WTC11 (cell line): Measurements from ENCODE around the gene GHRHR. TPM values are rescaled to one million over a fixed set of nuclear protein-coding genes. Genes with fewer than 3 reads are reported as not detected.

Experiments
- ATAC-seq: fragments of 200-7000 bp; cut with Tn5 transposase; 2 replicates; pipeline ENCODE4 v1.10.0; 2021; ENCODE audit warnings: mild to moderate bottlenecking, moderate library complexity
- CTCF ChIA-PET: fragments of 300-600 bp; sonication (Branson Sonifier 250); formaldehyde crosslinking; loops from one replicate; lab custom pipeline; 2021; ENCODE audit warnings: antibody characterized with exemption; lab: Charles Lee
- POLR2A ChIA-PET: fragments of 350-600 bp; sonication (Branson Sonifier 250); formaldehyde crosslinking; loops from one replicate; lab custom pipeline; 2021; ENCODE audit warnings: antibody characterized with exemption; lab: Charles Lee
- DNase-seq: peaks from one replicate; pipeline ENCODE4 v3.0.0; 2021; ENCODE audit warnings: low spot score
- H3K27ac Mint-ChIP-seq: 2 replicates; pipeline ENCODE4 v1.8.0; 2021; ENCODE audit warnings: mixed read lengths
- H3K27me3 Mint-ChIP-seq: 2 replicates; pipeline ENCODE4 v1.8.0; 2021; ENCODE audit warnings: low read depth, mild to moderate bottlenecking, moderate library complexity, mixed read lengths
- H3K36me3 Mint-ChIP-seq: 2 replicates; pipeline ENCODE4 v1.8.0; 2021; ENCODE audit warnings: mixed read lengths
- H3K4me1 Mint-ChIP-seq: 2 replicates; pipeline ENCODE4 v1.8.0; 2022; ENCODE audit warnings: mixed read lengths
- H3K4me3 Mint-ChIP-seq: 2 replicates; pipeline ENCODE4 v1.8.0; 2021; ENCODE audit warnings: mild to moderate bottlenecking, moderate library complexity, mixed read lengths
- H3K9me3 Mint-ChIP-seq: 2 replicates; pipeline ENCODE4 v1.8.0; 2021; ENCODE audit warnings: mixed read lengths
- AR ChIP-seq: fragments of 250-450 bp; sonication (Bioruptor Pico); IDR thresholded peaks from 2 replicates; pipeline ENCODE4 v1.9.0; 2021; ENCODE audit warnings: mild to moderate bottlenecking
- ATF1 ChIP-seq: sonication (generic); formaldehyde crosslinking; IDR thresholded peaks from 2 replicates; pipeline ENCODE4 v1.8.1; 2023; ENCODE audit warnings: mild to moderate bottlenecking, moderate library complexity, missing genetic modification reagents
- ATF3 ChIP-seq: sonication (generic); formaldehyde crosslinking; conservative IDR thresholded peaks from 2 replicates; pipeline ENCODE4 v1.8.1; 2022; ENCODE audit warnings: mild to moderate bottlenecking, missing genetic modification reagents
- E2F5 ChIP-seq: sonication (generic); formaldehyde crosslinking; IDR thresholded peaks from 2 replicates; pipeline ENCODE4 v1.8.1; 2022; ENCODE audit warnings: mild to moderate bottlenecking, moderate library complexity, missing genetic modification reagents
- EMX1 ChIP-seq: fragments of 250-450 bp; sonication (Bioruptor Pico); IDR thresholded peaks from 2 replicates; pipeline ENCODE4 v1.8.0; 2021; ENCODE audit warnings: mild to moderate bottlenecking
- FOXJ3 ChIP-seq: sonication (generic); formaldehyde crosslinking; IDR thresholded peaks from 2 replicates; pipeline ENCODE4 v1.9.0; 2021; ENCODE audit warnings: missing genetic modification reagents, mild to moderate bottlenecking, borderline replicate concordance
- MAX ChIP-seq: sonication (generic); formaldehyde crosslinking; IDR thresholded peaks from 2 replicates; pipeline ENCODE4 v1.8.0; 2022; ENCODE audit warnings: mild to moderate bottlenecking, missing genetic modification reagents
- OVOL2 ChIP-seq: fragments of 250-450 bp; sonication (Bioruptor Pico); IDR thresholded peaks from 2 replicates; pipeline ENCODE4 v1.9.0; 2021; ENCODE audit warnings: mild to moderate bottlenecking, borderline replicate concordance
- RORB ChIP-seq: fragments of 250-450 bp; sonication (Bioruptor Pico); IDR thresholded peaks from 2 replicates; pipeline ENCODE4 v1.9.0; 2021; ENCODE audit warnings: mild to moderate bottlenecking
- SMAD3 ChIP-seq: sonication (generic); formaldehyde crosslinking; IDR thresholded peaks from 2 replicates; pipeline ENCODE4 v1.8.0; 2022; ENCODE audit warnings: missing genetic modification reagents, mild to moderate bottlenecking, borderline replicate concordance
- SOX15 ChIP-seq: fragments of 250-450 bp; sonication (Bioruptor Pico); IDR thresholded peaks from 2 replicates; pipeline ENCODE4 v1.9.0; 2021; ENCODE audit warnings: mild to moderate bottlenecking
- TP53 ChIP-seq: sonication (generic); formaldehyde crosslinking; IDR thresholded peaks from 2 replicates; pipeline ENCODE4 v1.8.1; 2023; ENCODE audit warnings: mild to moderate bottlenecking, missing genetic modification reagents
- ZNF121 ChIP-seq: sonication (generic); formaldehyde crosslinking; IDR thresholded peaks from 2 replicates; pipeline ENCODE4 v1.8.0; 2023; ENCODE audit warnings: missing genetic modification reagents
- ZNF219 ChIP-seq: sonication (generic); formaldehyde crosslinking; IDR thresholded peaks from 2 replicates; pipeline ENCODE4 v1.8.0; 2023; ENCODE audit warnings: missing genetic modification reagents, mild to moderate bottlenecking, borderline replicate concordance
- ZNF232 ChIP-seq: sonication (generic); formaldehyde crosslinking; IDR thresholded peaks from 2 replicates; pipeline ENCODE4 v1.8.0; 2022; ENCODE audit warnings: mild to moderate bottlenecking, missing genetic modification reagents
- ZNF263 ChIP-seq: sonication (generic); formaldehyde crosslinking; IDR thresholded peaks from 2 replicates; pipeline ENCODE4 v1.8.1; 2022; ENCODE audit warnings: low read depth, mild to moderate bottlenecking, moderate library complexity, missing genetic modification reagents
- ZNF317 ChIP-seq: sonication (generic); formaldehyde crosslinking; IDR thresholded peaks from 2 replicates; pipeline ENCODE4 v1.8.1; 2023; ENCODE audit warnings: low read depth, mild to moderate bottlenecking, moderate library complexity, missing genetic modification reagents, borderline replicate concordance
- ZNF425 ChIP-seq: fragments of 250-450 bp; sonication (Bioruptor Pico); conservative IDR thresholded peaks from 2 replicates; pipeline ENCODE4 v1.9.0; 2021; ENCODE audit warnings: mild to moderate bottlenecking
- ZNF512 ChIP-seq: sonication (generic); formaldehyde crosslinking; IDR thresholded peaks from 2 replicates; pipeline ENCODE4 v1.8.1; 2022; ENCODE audit warnings: missing genetic modification reagents, borderline replicate concordance
- total RNA-seq: library from RNA; stranded (reverse); gene quantifications from 3 replicates; pipeline ENCODE4 v1.2.3, GENCODE V29; 2021
- TF ChIP-seq, protein P1 (sequence below): sonication (generic); formaldehyde crosslinking; IDR thresholded peaks from 2 replicates; pipeline ENCODE4 v1.8.0; 2022; ENCODE audit warnings: mild to moderate bottlenecking, missing genetic modification reagents

GHRHR gene
- total RNA-seq, 1 experiment from 2014 or later, result 5.0 TPM

- Mint-ChIP-seq H3K4me3 (no peak overlapping the region), H3K4me1 (peaks cover 5% of the 10 kb centered on the region; the same call in 1 of the 2 replicates), H3K27ac (no peak overlapping the region), H3K36me3 (no peaks in the 10 kb centered on the region), H3K27me3 (no peaks in the 10 kb centered on the region; the same call in 1 of the 2 replicates), H3K9me3 (no peaks in the 10 kb centered on the region)
- ATAC-seq (no peak), DNase-seq (no peak)
- POLR2A ChIA-PET, result no interaction called here
- CTCF ChIA-PET, result interaction anchor here (1.0 kb wide), 1 partner anchor 39 kb away, joined by 5 read pairs; no protein-coding TSS in a partner anchor
- TF ChIP-seq ZNF219 (CRISPR knock-in tag) (no peak), ZNF425 (CRISPR knock-in tag) (no peak), SMAD3 (no peak), E2F5 (CRISPR knock-in tag) (no peak), TP53 (CRISPR knock-in tag) (no peak), AR (no peak), SOX15 (CRISPR knock-in tag) (no peak), ATF1 (CRISPR knock-in tag) (no peak), RORB (no peak), ZNF263 (no peak), ZNF121 (CRISPR knock-in tag) (no peak), MAX (CRISPR knock-in tag) (no peak), ZNF512 (CRISPR knock-in tag) (no peak), EMX1 (CRISPR knock-in tag) (no peak), ZNF232 (CRISPR knock-in tag) (no peak), ZNF317 (CRISPR knock-in tag) (no peak), ATF3 (CRISPR knock-in tag) (no peak), OVOL2 (no peak), FOXJ3 (no peak)
- TF ChIP-seq, protein P1, sequence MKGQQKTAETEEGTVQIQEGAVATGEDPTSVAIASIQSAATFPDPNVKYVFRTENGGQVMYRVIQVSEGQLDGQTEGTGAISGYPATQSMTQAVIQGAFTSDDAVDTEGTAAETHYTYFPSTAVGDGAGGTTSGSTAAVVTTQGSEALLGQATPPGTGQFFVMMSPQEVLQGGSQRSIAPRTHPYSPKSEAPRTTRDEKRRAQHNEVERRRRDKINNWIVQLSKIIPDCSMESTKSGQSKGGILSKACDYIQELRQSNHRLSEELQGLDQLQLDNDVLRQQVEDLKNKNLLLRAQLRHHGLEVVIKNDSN (CRISPR knock-in tag), result no peak
Measured at GRCh38 chr7:30977222-30977621, 13.5 kb downstream of the GHRHR start.
